K562 (cell line): ENCODE data around the gene ARFGAP3. TPM values are rescaled to one million over a fixed set of nuclear protein-coding genes. Genes with fewer than 3 reads are reported as not detected.

Source experiments
- E2F8 ChIP-seq: fragments of 450-650 bp; IDR thresholded peaks from 2 replicates; pipeline ENCODE4 v1.7.1; 2018; ENCODE audit warnings: mild to moderate bottlenecking, low read depth; ENCODE audit not compliant: partially characterized antibody
- EP400 ChIP-seq: fragments of 450-650 bp; IDR thresholded peaks from 2 replicates; pipeline ENCODE4 v1.6.1; 2017; ENCODE audit warnings: antibody characterized with exemption, mild to moderate bottlenecking, moderate library complexity
- HLTF ChIP-seq: fragments of 450-650 bp; IDR thresholded peaks from 2 replicates; pipeline ENCODE4 v1.6.1; 2016
- MEIS2 ChIP-seq: fragments of 450-650 bp; IDR thresholded peaks from 2 replicates; pipeline ENCODE4 v1.6.1; 2014; ENCODE audit warnings: mild to moderate bottlenecking; ENCODE audit not compliant: partially characterized antibody
- NR0B1 ChIP-seq: fragments of 450-650 bp; IDR thresholded peaks from one replicate; pipeline ENCODE4 v1.6.1; 2018; ENCODE audit warnings: mild to moderate bottlenecking, moderate library complexity; ENCODE audit not compliant: partially characterized antibody
- SIN3B ChIP-seq: fragments of 450-650 bp; IDR thresholded peaks from 2 replicates; pipeline ENCODE4 v1.6.1; 2017; ENCODE audit warnings: low read depth, mild to moderate bottlenecking, moderate library complexity
- YBX1 ChIP-seq: fragments of 450-650 bp; IDR thresholded peaks from 2 replicates; pipeline ENCODE4 v1.7.1; 2016; ENCODE audit warnings: mild to moderate bottlenecking
- ZFP30 ChIP-seq: fragments of 250-450 bp; sonication (Bioruptor Pico); IDR thresholded peaks from 2 replicates; pipeline ENCODE4 v1.8.0; 2022; ENCODE audit warnings: moderate library complexity, mild to moderate bottlenecking, inconsistent platforms, borderline replicate concordance
- ZNF143 ChIP-seq: sonication (generic); formaldehyde crosslinking; IDR thresholded peaks from 2 replicates; pipeline ENCODE4 v1.9.0; 2022; ENCODE audit warnings: mild to moderate bottlenecking, missing genetic modification reagents
- polyA plus RNA-seq, 8 experiments: library from polyadenylated mRNA; depleted of rRNA in 4 of 8; stranded (reverse) in 5 of 8; unstranded in 3 of 8; fragments of >200 nt; fragmentation: Nextera tagmentation in 2 of 8; fragmentation: Illumina TruSeq in 1 of 8; extraction: Ambion mirVana in 2 of 8; extraction: Trizol in 1 of 8; gene quantifications; 2 replicates each; pipeline versions ENCODE4 v1.2.1 to v1.2.3, GENCODE V29; 2011 to 2014; ENCODE audit warnings: inconsistent platforms in 1 of 8, missing spikeins in 1 of 8
- total RNA-seq, 7 experiments: library from RNA; depleted of rRNA in 6 of 7; stranded (reverse); fragments of >200 nt in 6 of 7; fragmentation: Illumina TruSeq in 2 of 7; extraction: Trizol in 2 of 7; gene quantifications; 2 replicates each; pipeline versions ENCODE4 v1.2.1 to v1.2.3, GENCODE V29; 2011 to 2021; ENCODE audit warnings: low replicate concordance in 1 of 7
- TF ChIP-seq, protein P1 (sequence below), 2 experiments: fragments of 450-650 bp; formaldehyde crosslinking in 1 of 2; IDR thresholded peaks; 2 replicates each; pipeline versions ENCODE4 v1.4.0 to v1.6.1; 2014 to 2020; ENCODE audit warnings: mild to moderate bottlenecking in 2 of 2, borderline replicate concordance in 1 of 2, low read depth in 1 of 2
- TF ChIP-seq, protein P2 (sequence below): IDR thresholded peaks from 2 replicates; pipeline ENCODE4 v1.6.1; 2011; ENCODE audit warnings: borderline replicate concordance, low read depth, mild to moderate bottlenecking, moderate library complexity, low read length; ENCODE audit not compliant: insufficient read depth, poor library complexity, severe bottlenecking

ARFGAP3 gene
- total and polyA plus RNA-seq, 9 of the 15 experiments (the other 6 are each of a cell fraction or from before 2014, with no cell fraction given), result 14.2 to 31.9 (median 22.7) TPM

DNA sequence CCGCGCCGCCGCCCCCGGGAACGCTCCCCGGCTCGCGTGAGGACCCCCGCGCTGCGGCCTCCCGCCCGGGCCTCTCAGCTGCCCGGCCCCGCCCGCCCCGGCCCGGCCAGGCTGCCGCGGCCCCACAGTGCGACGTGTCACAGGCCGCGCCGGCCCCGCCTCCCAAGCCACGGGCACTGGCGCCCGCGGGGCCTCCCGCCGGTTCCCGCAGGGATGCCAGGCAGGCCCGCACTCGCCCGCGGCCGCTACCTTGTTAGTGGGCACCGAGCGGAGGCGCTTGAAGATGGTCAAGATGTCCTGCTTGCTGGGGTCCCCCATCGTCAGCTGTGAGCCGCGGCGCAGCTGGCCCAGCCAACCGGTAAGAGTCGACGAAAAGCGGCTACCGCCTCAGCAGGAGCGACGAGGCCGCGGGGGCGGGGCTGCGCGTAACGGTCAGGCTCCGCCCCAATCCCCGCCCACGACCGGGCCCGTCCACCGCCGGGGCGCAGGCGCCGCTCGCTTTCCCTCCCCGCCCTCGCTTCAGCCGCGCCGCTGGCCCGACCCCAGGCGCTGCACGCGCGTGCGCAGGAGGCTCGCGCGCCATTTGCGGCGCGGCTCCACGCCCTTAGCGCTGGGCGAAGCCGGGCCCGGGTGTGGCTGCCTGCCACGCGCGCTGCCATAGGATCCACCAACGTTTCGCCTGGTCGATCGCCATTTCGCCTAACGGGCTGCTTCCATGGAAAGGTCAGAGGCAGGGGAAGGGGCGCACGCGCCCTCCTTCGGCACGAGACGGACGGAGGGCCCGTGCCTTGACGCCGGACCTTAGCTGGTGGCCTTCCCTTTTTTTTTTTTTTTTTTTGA, at the start of gene ARFGAP3 (continued):
- TF ChIP-seq, protein P1, sequence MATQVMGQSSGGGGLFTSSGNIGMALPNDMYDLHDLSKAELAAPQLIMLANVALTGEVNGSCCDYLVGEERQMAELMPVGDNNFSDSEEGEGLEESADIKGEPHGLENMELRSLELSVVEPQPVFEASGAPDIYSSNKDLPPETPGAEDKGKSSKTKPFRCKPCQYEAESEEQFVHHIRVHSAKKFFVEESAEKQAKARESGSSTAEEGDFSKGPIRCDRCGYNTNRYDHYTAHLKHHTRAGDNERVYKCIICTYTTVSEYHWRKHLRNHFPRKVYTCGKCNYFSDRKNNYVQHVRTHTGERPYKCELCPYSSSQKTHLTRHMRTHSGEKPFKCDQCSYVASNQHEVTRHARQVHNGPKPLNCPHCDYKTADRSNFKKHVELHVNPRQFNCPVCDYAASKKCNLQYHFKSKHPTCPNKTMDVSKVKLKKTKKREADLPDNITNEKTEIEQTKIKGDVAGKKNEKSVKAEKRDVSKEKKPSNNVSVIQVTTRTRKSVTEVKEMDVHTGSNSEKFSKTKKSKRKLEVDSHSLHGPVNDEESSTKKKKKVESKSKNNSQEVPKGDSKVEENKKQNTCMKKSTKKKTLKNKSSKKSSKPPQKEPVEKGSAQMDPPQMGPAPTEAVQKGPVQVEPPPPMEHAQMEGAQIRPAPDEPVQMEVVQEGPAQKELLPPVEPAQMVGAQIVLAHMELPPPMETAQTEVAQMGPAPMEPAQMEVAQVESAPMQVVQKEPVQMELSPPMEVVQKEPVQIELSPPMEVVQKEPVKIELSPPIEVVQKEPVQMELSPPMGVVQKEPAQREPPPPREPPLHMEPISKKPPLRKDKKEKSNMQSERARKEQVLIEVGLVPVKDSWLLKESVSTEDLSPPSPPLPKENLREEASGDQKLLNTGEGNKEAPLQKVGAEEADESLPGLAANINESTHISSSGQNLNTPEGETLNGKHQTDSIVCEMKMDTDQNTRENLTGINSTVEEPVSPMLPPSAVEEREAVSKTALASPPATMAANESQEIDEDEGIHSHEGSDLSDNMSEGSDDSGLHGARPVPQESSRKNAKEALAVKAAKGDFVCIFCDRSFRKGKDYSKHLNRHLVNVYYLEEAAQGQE (IDR thresholded peaks at IDR 0.05; ENCODE audit: borderline replicate concordance), result peak; percentile 31
- TF ChIP-seq, protein P1 (CRISPR knock-in tag; IDR thresholded peaks at IDR 0.05; ENCODE audit: low read depth), result peak; percentile 12; the same call in 1 of the 2 replicates
- TF ChIP-seq EP400, result peak; percentile 75; the same call in 1 of the 2 replicates
- peak; percentile 68; the same call in 1 of the 2 replicates for TF ChIP-seq SIN3B
- no peak for TF ChIP-seq ZNF143 (CRISPR knock-in tag)
- no peak for TF ChIP-seq HLTF
- TF ChIP-seq YBX1, result no peak
- TF ChIP-seq ZFP30 (CRISPR knock-in tag), result no peak
- TF ChIP-seq E2F8, result no peak
- TF ChIP-seq MEIS2, result peak; percentile 91
- TF ChIP-seq NR0B1, result no peak
- TF ChIP-seq, protein P2, sequence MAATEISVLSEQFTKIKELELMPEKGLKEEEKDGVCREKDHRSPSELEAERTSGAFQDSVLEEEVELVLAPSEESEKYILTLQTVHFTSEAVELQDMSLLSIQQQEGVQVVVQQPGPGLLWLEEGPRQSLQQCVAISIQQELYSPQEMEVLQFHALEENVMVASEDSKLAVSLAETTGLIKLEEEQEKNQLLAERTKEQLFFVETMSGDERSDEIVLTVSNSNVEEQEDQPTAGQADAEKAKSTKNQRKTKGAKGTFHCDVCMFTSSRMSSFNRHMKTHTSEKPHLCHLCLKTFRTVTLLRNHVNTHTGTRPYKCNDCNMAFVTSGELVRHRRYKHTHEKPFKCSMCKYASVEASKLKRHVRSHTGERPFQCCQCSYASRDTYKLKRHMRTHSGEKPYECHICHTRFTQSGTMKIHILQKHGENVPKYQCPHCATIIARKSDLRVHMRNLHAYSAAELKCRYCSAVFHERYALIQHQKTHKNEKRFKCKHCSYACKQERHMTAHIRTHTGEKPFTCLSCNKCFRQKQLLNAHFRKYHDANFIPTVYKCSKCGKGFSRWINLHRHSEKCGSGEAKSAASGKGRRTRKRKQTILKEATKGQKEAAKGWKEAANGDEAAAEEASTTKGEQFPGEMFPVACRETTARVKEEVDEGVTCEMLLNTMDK, result no peak
